ENCODE data around the gene MAPKAPK2.

Gene MAPKAPK2

GRCh38 chr1:206728697-206728987 is 43.9 kb downstream of the MAPKAPK2 start:
- TF ChIP-seq CTCF (IDR thresholded peaks at IDR 0.05; ENCODE audit: unreplicated experiment in 3 of 3): no peak
- H3K36me3 Mint-ChIP-seq (ENCODE audit: low read depth): peaks cover 38% of the 10 kb centered on the region
- no peaks in the 10 kb centered on the region for H3K27me3 Mint-ChIP-seq (ENCODE audit: low read depth)
- no peak overlapping the region for H3K4me3 Mint-ChIP-seq
- peaks cover 29% of the 10 kb centered on the region for H3K4me1 Mint-ChIP-seq
- no peak overlapping the region for H3K27ac Mint-ChIP-seq
- H3K9me3 Mint-ChIP-seq: no peaks in the 10 kb centered on the region

- H3K9me3 Mint-ChIP-seq: no peaks in the 10 kb centered on the region
- H3K4me3 Mint-ChIP-seq: no peak overlapping the region
These were observed 44.3 kb downstream of the MAPKAPK2 start for GRCh38 chr1:206729050-206729449.

GRCh38 chr1:206729507-206729906 is 44.8 kb downstream of the MAPKAPK2 start:
- H3K27ac Mint-ChIP-seq: no peak overlapping the region
- H3K4me1 Mint-ChIP-seq: peaks cover 21% of the 10 kb centered on the region
- H3K4me3 Mint-ChIP-seq: no peak overlapping the region
- TF ChIP-seq CTCF (IDR thresholded peaks at IDR 0.05; ENCODE audit: unreplicated experiment in 3 of 3): no peak
- peaks cover 38% of the 10 kb centered on the region for H3K36me3 Mint-ChIP-seq (ENCODE audit: low read depth)
- H3K27me3 Mint-ChIP-seq (ENCODE audit: low read depth): no peaks in the 10 kb centered on the region
- H3K9me3 Mint-ChIP-seq: no peaks in the 10 kb centered on the region

More at GRCh38 chr1:206729050-206729449, 44.3 kb downstream of the MAPKAPK2 start:
- Mint-ChIP-seq H3K27me3 (ENCODE audit: low read depth) (no peaks in the 10 kb centered on the region), H3K27ac (no peak overlapping the region), H3K36me3 (ENCODE audit: low read depth) (peaks cover 38% of the 10 kb centered on the region), H3K4me1 (peaks cover 25% of the 10 kb centered on the region)
- no peak for TF ChIP-seq CTCF (IDR thresholded peaks at IDR 0.05; ENCODE audit: unreplicated experiment in 3 of 3)

GRCh38 chr1:206732508-206732907 is 47.8 kb downstream of the MAPKAPK2 start:
- TF ChIP-seq CTCF (IDR thresholded peaks at IDR 0.05; ENCODE audit: unreplicated experiment in 3 of 3): no peak
- H3K27ac Mint-ChIP-seq: no peak overlapping the region

GRCh38 chr1:206732992-206733391 is 48.3 kb downstream of the MAPKAPK2 start:
- peaks cover 10% of the 10 kb centered on the region for H3K4me1 Mint-ChIP-seq
- H3K36me3 Mint-ChIP-seq (ENCODE audit: low read depth): peaks cover 38% of the 10 kb centered on the region
- TF ChIP-seq CTCF (IDR thresholded peaks at IDR 0.05; ENCODE audit: unreplicated experiment in 3 of 3): no peak
- no peaks in the 10 kb centered on the region for H3K27me3 Mint-ChIP-seq (ENCODE audit: low read depth)
- no peak overlapping the region for H3K27ac Mint-ChIP-seq
- no peak overlapping the region for H3K4me3 Mint-ChIP-seq
- no peaks in the 10 kb centered on the region for H3K9me3 Mint-ChIP-seq

More at GRCh38 chr1:206732508-206732907, 47.8 kb downstream of the MAPKAPK2 start:
- Mint-ChIP-seq H3K9me3 (no peaks in the 10 kb centered on the region), H3K4me3 (no peak overlapping the region), H3K4me1 (peaks cover 5% of the 10 kb centered on the region), H3K27me3 (ENCODE audit: low read depth) (no peaks in the 10 kb centered on the region), H3K36me3 (ENCODE audit: low read depth) (peaks cover 38% of the 10 kb centered on the region)

- no peaks in the 10 kb centered on the region for H3K27me3 Mint-ChIP-seq (ENCODE audit: low read depth)
- peak; percentile 65 to 76 (median 73) for TF ChIP-seq CTCF (IDR thresholded peaks at IDR 0.05; ENCODE audit: unreplicated experiment in 3 of 3)
- peaks cover 26% of the 10 kb centered on the region for H3K4me1 Mint-ChIP-seq
- H3K9me3 Mint-ChIP-seq: no peaks in the 10 kb centered on the region
- H3K27ac Mint-ChIP-seq: no peak overlapping the region
- H3K4me3 Mint-ChIP-seq: no peak overlapping the region
- H3K36me3 Mint-ChIP-seq (ENCODE audit: low read depth): peaks cover 31% of the 10 kb centered on the region
These were observed 49.9 kb downstream of the MAPKAPK2 start for GRCh38 chr1:206734499-206735142.
